ENCODE data around the gene GET4. TPM values are rescaled to one million over a fixed set of nuclear protein-coding genes. Genes with fewer than 3 reads are reported as not detected.

Gene GET4
- total RNA-seq, 4 donors from 2014 or later, result 29.8 to 50.2 (median 38.3) TPM

DNA sequence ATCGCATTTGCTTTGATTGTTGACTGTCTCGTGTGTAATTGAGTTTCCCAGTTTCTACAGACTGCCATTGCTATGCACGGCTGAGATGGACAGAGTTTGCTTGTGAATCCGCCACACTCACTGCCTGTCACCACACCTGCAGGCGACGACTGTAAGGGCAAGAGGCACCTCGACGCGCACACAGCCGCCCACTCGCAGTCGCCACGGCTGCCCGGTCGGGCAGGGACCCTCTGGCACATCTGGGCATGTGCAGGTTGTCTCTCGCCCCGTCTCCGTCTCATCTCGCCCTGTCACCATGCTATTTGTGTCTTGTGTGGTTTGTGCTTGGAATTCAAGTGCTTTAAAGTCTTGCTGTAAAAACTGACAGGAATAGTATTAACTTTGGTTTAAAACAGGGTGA, 26.6 kb upstream of the GET4 start:
- Histone ChIP-seq H3K36me3 (peaks cover 0 to 99% (median 23%) of the 10 kb centered on the region in 3 donors), H3K4me1 (no peaks in the 10 kb centered on the region), H3K27me3 (no peaks in the 10 kb centered on the region), H3K27ac (no peak overlapping the region), H3K9me3 (no peaks in the 10 kb centered on the region), H3K4me3 (no peak overlapping the region)
- no peak for DNase-seq (ENCODE audit: low spot score in 2 of 2)
- TF ChIP-seq EP300 (IDR thresholded peaks at IDR 0.05) (no peak), POLR2A (IDR thresholded peaks at IDR 0.05) (no peak)
- TF ChIP-seq, protein P1, sequence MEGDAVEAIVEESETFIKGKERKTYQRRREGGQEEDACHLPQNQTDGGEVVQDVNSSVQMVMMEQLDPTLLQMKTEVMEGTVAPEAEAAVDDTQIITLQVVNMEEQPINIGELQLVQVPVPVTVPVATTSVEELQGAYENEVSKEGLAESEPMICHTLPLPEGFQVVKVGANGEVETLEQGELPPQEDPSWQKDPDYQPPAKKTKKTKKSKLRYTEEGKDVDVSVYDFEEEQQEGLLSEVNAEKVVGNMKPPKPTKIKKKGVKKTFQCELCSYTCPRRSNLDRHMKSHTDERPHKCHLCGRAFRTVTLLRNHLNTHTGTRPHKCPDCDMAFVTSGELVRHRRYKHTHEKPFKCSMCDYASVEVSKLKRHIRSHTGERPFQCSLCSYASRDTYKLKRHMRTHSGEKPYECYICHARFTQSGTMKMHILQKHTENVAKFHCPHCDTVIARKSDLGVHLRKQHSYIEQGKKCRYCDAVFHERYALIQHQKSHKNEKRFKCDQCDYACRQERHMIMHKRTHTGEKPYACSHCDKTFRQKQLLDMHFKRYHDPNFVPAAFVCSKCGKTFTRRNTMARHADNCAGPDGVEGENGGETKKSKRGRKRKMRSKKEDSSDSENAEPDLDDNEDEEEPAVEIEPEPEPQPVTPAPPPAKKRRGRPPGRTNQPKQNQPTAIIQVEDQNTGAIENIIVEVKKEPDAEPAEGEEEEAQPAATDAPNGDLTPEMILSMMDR (IDR thresholded peaks at IDR 0.05), result no peak
- WGBS, 2 donors, result 92 to 94% methylated on average over 19 of the region's 19 CpGs

DNA sequence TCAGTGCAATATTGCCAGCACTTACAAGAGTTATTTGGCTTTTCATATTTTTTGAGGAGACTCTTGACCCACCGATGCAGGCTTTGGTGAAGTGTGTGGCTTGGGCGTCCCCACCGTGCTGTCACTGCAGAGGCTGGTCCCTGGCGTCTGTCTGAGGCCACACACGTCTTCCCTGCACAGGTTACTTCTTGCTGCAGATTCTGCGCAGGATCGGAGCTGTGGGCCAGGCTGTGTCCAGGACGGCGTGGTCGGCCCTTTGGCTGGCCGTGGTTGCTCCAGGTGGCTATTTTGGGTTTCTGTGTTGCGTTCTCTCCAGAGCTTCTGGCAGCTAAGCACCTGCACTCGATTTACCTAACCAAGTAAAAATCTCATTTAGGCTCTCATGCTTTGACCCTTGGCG, 25.1 kb upstream of the GET4 start:
- peaks cover 0 to 99% (median 34%) of the 10 kb centered on the region in 3 donors for H3K36me3 ChIP-seq
- no peaks in the 10 kb centered on the region for H3K9me3 ChIP-seq
- TF ChIP-seq, protein P1 (IDR thresholded peaks at IDR 0.05), result no peak
- TF ChIP-seq POLR2A (IDR thresholded peaks at IDR 0.05) (no peak), EP300 (IDR thresholded peaks at IDR 0.05) (no peak)
- H3K27ac ChIP-seq, result no peak overlapping the region
- H3K4me1 ChIP-seq, result no peaks in the 10 kb centered on the region
- no peak overlapping the region for H3K4me3 ChIP-seq
- no peak for DNase-seq (ENCODE audit: low spot score in 2 of 2)
- no peaks in the 10 kb centered on the region for H3K27me3 ChIP-seq
- 85 to 89% methylated on average over 14 of the region's 14 CpGs for WGBS, 2 donors

DNA sequence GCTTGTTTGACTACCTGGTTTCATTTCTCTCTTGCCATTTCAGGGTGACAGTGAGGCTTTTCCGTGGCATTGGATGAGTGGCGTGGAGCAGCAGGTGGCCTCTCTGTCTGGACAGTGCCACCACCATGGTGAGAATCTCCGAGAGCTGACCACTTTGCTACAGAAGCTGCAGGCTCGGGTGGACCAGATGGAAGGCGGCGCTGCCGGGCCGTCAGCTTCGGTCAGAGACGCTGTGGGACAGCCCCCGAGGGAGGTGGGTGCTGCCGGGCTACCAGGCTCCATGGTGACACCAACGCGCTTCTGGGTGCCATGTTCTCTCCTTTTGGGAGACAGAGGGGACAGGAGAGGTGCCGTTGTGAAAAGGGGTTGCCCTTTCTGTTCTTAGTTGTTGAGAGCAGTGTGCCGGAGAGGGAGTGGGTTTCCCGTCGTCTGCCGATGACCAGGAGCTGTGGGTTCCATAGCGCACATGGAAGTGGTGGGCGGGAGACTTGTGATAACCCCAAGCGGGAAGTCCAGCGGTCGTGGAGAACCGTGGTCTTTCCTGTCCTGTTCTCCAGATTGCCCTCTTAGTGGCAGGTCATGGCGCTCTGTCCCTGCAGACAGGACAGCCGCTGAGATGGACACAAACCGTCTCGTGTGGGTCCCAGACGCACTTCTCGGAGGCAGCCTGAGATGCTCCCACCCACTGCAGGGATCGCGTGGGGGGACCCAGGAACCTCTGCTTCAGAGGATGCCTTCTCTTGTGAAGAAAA, 22.8 kb upstream of the GET4 start:
- Histone ChIP-seq H3K36me3 (peaks cover 0 to 100% (median 42%) of the 10 kb centered on the region in 3 donors), H3K27ac (no peak overlapping the region), H3K4me3 (no peak overlapping the region), H3K4me1 (no peaks in the 10 kb centered on the region), H3K27me3 (no peaks in the 10 kb centered on the region), H3K9me3 (no peaks in the 10 kb centered on the region)
- TF ChIP-seq, protein P1 (IDR thresholded peaks at IDR 0.05), result no peak
- TF ChIP-seq POLR2A (IDR thresholded peaks at IDR 0.05), result no peak
- no peak for TF ChIP-seq EP300 (IDR thresholded peaks at IDR 0.05)
- no peak for DNase-seq (ENCODE audit: low spot score in 2 of 2)
- 83 to 92% methylated on average over 31 to 33 of the region's 33 CpGs for WGBS, 2 donors

DNA sequence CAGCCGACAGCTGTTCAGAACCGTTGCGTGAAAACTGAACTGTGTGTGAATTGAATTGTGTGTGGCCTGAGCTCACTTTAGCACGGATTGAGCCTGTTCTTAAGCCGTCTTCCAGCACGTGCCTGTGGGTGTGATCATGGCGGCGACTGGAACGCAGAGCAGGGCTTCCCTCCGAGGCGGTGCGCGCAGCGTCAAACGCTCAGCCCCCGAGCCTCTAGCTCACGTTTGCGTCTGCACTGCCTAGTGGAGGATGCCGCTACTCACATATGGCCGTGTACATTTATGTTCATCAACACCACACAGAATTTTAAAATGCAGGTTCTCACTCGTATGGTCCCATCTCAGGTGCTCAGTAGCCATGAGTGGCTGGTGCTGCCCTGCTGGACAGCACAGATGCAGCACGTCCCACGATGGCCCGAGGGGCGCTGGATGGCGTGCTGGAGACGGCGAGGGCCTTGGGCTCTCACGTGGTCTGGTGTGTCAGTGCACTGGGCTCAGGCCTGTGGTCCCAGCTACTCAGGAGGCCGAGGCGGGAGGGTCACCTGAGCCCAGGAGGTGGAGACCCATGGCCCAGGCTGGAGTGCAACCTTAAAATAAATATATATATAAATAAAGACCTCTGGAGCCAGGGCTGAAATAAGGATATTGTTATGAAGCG, 22.1 kb upstream of the GET4 start:
- H3K27ac ChIP-seq, result no peak overlapping the region
- no peaks in the 10 kb centered on the region for H3K9me3 ChIP-seq
- peaks cover 0 to 100% (median 42%) of the 10 kb centered on the region in 3 donors for H3K36me3 ChIP-seq
- H3K4me3 ChIP-seq, result no peak overlapping the region
- TF ChIP-seq POLR2A (IDR thresholded peaks at IDR 0.05), result no peak
- no peak for TF ChIP-seq EP300 (IDR thresholded peaks at IDR 0.05)
- TF ChIP-seq, protein P1 (IDR thresholded peaks at IDR 0.05), result no peak
- WGBS, 2 donors, result 92 to 94% methylated on average over 29 to 32 of the region's 32 CpGs
- no peak for DNase-seq (ENCODE audit: low spot score in 2 of 2)
- no peaks in the 10 kb centered on the region for H3K4me1 ChIP-seq
- no peaks in the 10 kb centered on the region for H3K27me3 ChIP-seq
